Measurements from ENCODE around the gene SPIRE1.

SPIRE1 gene

DNA sequence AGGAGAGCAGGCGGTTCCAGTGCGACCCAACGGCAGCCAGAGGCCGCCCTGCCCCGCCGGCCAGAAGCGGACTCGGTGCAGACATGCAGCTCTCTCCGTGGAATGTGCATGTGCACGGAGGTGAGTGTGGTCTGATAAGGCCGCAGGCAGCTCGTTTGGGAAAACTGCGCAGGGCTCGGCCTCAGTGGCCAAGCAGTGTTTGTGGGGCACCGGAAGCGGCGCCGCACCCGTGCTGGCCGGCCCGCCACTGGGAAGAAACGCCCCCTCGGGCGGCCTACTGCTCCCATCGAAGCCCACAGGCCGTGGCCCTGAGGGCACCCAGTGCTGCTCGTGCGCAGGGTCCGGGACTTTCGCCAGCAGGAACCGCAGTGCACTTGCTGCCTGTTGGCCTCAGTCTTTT, 225.0 kb downstream of the SPIRE1 start:
- Histone ChIP-seq H3K4me1 (no peaks in the 10 kb centered on the region), H3K4me3 (no peak overlapping the region), H3K9me3 (no peaks in the 10 kb centered on the region), H3K27ac (no peak overlapping the region), H3K27me3 (no peaks in the 10 kb centered on the region), H3K36me3 (peaks cover 27 to 92% (median 47%) of the 10 kb centered on the region in 3 donors)
- DNase-seq = no peak
- TF ChIP-seq, protein P1, sequence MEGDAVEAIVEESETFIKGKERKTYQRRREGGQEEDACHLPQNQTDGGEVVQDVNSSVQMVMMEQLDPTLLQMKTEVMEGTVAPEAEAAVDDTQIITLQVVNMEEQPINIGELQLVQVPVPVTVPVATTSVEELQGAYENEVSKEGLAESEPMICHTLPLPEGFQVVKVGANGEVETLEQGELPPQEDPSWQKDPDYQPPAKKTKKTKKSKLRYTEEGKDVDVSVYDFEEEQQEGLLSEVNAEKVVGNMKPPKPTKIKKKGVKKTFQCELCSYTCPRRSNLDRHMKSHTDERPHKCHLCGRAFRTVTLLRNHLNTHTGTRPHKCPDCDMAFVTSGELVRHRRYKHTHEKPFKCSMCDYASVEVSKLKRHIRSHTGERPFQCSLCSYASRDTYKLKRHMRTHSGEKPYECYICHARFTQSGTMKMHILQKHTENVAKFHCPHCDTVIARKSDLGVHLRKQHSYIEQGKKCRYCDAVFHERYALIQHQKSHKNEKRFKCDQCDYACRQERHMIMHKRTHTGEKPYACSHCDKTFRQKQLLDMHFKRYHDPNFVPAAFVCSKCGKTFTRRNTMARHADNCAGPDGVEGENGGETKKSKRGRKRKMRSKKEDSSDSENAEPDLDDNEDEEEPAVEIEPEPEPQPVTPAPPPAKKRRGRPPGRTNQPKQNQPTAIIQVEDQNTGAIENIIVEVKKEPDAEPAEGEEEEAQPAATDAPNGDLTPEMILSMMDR (IDR thresholded peaks at IDR 0.05) = no peak
- intact Hi-C loops (cut with DNase I; ENCODE audit: low total_unique reads) = no loop called here

DNA sequence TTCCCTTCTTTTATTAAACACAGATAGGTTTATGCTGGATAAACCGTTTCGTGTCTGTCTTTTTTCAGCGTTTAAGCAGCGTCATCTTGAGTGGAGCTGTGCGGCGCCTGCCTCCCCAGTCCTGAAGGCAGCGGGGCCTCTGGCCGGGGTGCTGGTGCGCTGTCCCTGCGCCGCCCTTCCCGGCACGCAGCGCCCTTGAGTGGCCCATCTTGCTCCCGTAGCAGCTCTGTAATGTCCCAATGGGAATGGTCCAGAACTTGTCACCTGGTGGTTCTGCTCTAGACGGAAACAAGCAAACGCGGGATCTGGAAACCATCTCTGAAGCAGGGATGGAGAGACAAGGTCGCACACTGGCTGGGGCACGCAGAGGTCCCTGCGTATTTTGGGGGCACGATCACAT, 225.7 kb downstream of the SPIRE1 start:
- TF ChIP-seq, protein P1 (IDR thresholded peaks at IDR 0.05) = no peak
- no peaks in the 10 kb centered on the region for H3K4me1 ChIP-seq

GRCh38 chr18:12431561-12431960, 226.3 kb downstream of the SPIRE1 start:
- Histone ChIP-seq H3K9me3 (no peaks in the 10 kb centered on the region), H3K27me3 (no peaks in the 10 kb centered on the region), H3K36me3 (peaks cover 31 to 97% (median 54%) of the 10 kb centered on the region in 3 donors), H3K4me3 (no peak overlapping the region), H3K27ac (no peak overlapping the region), H3K4me1 (no peaks in the 10 kb centered on the region)
- DNase-seq = no peak
- TF ChIP-seq, protein P1 (IDR thresholded peaks at IDR 0.05) = no peak
- intact Hi-C loops (cut with DNase I; ENCODE audit: low total_unique reads) = no loop called here

More for the DNA sequence above, 225.7 kb downstream of the SPIRE1 start:
- no peak overlapping the region for H3K4me3 ChIP-seq
- H3K27me3 ChIP-seq = no peaks in the 10 kb centered on the region
- no peak overlapping the region for H3K27ac ChIP-seq
- no peaks in the 10 kb centered on the region for H3K9me3 ChIP-seq
- H3K36me3 ChIP-seq = peaks cover 30 to 95% (median 52%) of the 10 kb centered on the region in 3 donors
- intact Hi-C loops (cut with DNase I; ENCODE audit: low total_unique reads) = no loop called here
- DNase-seq = no peak

GRCh38 chr18:12430137-12430990, 227.5 kb downstream of the SPIRE1 start:
- TF ChIP-seq, protein P1 (IDR thresholded peaks at IDR 0.05) = no peak
- H3K4me1 ChIP-seq = no peaks in the 10 kb centered on the region
- H3K27me3 ChIP-seq = no peaks in the 10 kb centered on the region
- peaks cover 31 to 86% (median 50%) of the 10 kb centered on the region in 3 donors for H3K36me3 ChIP-seq
- H3K4me3 ChIP-seq = no peak overlapping the region
- H3K27ac ChIP-seq = no peak overlapping the region
- no peak for DNase-seq
- intact Hi-C loops (cut with DNase I; ENCODE audit: low total_unique reads) = no loop called here
- no peaks in the 10 kb centered on the region for H3K9me3 ChIP-seq

DNA sequence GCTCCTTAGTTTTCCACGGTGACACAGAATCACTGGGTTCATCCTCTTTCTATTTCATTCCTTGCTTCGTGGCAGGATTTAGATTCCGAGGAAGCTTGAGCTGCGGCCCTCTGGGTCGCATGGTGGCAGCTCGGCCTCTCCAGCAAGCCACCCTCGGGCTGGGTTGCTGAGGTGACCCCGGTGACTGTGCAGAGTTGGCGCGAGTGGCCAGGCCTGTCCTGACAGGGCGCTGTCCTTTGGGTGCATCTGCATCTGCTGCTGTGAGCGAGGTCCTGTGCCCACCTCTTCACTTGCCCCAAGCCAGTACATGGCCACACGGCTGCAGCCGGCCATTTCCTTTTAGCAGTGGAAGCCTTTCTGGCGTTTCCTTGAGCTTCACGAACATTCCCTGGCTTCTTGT, 228.4 kb downstream of the SPIRE1 start:
- H3K36me3 ChIP-seq = peaks cover 31 to 78% (median 47%) of the 10 kb centered on the region in 3 donors
- TF ChIP-seq, protein P1 (IDR thresholded peaks at IDR 0.05) = no peak
- no peak overlapping the region for H3K4me3 ChIP-seq
- no peak for DNase-seq
- no peaks in the 10 kb centered on the region for H3K9me3 ChIP-seq
- intact Hi-C loops (cut with DNase I; ENCODE audit: low total_unique reads) = no loop called here
- H3K27me3 ChIP-seq = no peaks in the 10 kb centered on the region
- peaks cover 0 to 3% (median 0%) of the 10 kb centered on the region in 4 donors for H3K4me1 ChIP-seq
- H3K27ac ChIP-seq = no peak overlapping the region

All from tibial artery (tissue), 4 donors.